Cardiac muscle cell (in vitro differentiated cells and primary cell): ENCODE results near the gene SIGLEC6. TPM values are rescaled to one million over a fixed set of nuclear protein-coding genes. Genes with fewer than 3 reads are reported as not detected.

Experiments used
- DNase-seq, 2 donors: peaks; one replicate each; pipeline versions ENCODE4 v3.0.0 to v3.0.0-alpha.2; 2010 to 2017; ENCODE audit warnings: low read depth in 1 of 2, low spot score in 1 of 2
- H3K27ac ChIP-seq: fragments of 200-600 bp; sonication (generic); 2 replicates; pipeline ENCODE4 v1.5.1; 2016
- H3K27me3 ChIP-seq: fragments of 200-600 bp; sonication (generic); 2 replicates; pipeline ENCODE4 v1.6.0; 2016; ENCODE audit warnings: control low read depth
- H3K36me3 ChIP-seq: fragments of 200-600 bp; sonication (generic); 2 replicates; pipeline ENCODE4 v1.5.1; 2016; ENCODE audit warnings: control low read depth
- H3K4me1 ChIP-seq: fragments of 200-600 bp; sonication (generic); 2 replicates; pipeline ENCODE4 v1.8.1; 2017; ENCODE audit warnings: low read depth, mild to moderate bottlenecking, mixed run types
- H3K4me3 ChIP-seq: fragments of 200-600 bp; sonication (generic); 2 replicates; pipeline ENCODE4 v1.5.1; 2016; ENCODE audit warnings: mild to moderate bottlenecking
- H3K9me3 ChIP-seq: fragments of 200-600 bp; sonication (generic); 2 replicates; pipeline ENCODE4 v1.5.1; 2017; ENCODE audit warnings: low read depth, mild to moderate bottlenecking, control low read depth
- CTCF ChIP-seq: IDR thresholded peaks from 2 replicates; pipeline ENCODE4 v1.5.1; 2012; ENCODE audit warnings: low read depth, mild to moderate bottlenecking, low read length
- polyA plus RNA-seq: library from polyadenylated mRNA; unstranded; fragments of >200 nt; fragmentation: Nextera tagmentation; extraction: Ambion mirVana; gene quantifications from 2 replicates; pipeline ENCODE4 v1.2.1, GENCODE V29; 2016
- total RNA-seq: library from RNA; depleted of rRNA; stranded (reverse); fragments of >200 nt; gene quantifications from 2 replicates; pipeline ENCODE4 v1.2.3, GENCODE V29; 2016

SIGLEC6 gene
- total and polyA plus RNA-seq, 2 experiments from 2014 or later = not detected

DNA sequence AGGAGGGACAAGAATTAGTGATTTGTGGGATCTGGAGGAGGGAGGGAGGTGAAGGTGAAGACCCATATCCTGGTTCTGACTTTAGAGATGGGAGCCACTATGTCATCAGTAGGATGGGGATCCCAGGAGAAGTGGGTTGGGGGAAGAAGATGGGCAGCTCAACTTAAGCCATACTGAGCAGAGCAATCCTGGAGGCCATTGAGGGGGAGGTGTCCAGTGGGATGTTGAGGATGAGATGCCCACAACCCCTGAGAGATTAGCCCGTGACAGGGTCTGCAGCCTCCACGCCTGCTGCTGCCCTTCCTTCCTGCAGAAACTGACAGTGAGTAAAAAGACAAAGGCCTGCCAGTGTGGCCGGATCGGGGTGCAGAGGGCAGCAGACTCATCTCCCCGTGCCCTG, 11.2 kb upstream of the SIGLEC6 start:
- DNase-seq = no peak
- Histone ChIP-seq H3K27ac (no peak overlapping the region), H3K4me3 (no peak overlapping the region), H3K9me3 (no peaks in the 10 kb centered on the region), H3K36me3 (no peaks in the 10 kb centered on the region), H3K4me1 (no peaks in the 10 kb centered on the region), H3K27me3 (no peaks in the 10 kb centered on the region)
- TF ChIP-seq CTCF = no peak

- Histone ChIP-seq H3K4me3 (no peak overlapping the region), H3K9me3 (no peaks in the 10 kb centered on the region), H3K36me3 (no peaks in the 10 kb centered on the region), H3K4me1 (no peaks in the 10 kb centered on the region), H3K27ac (no peak overlapping the region), H3K27me3 (no peaks in the 10 kb centered on the region)
- no peak for DNase-seq
- TF ChIP-seq CTCF = no peak
Measured at GRCh38 chr19:51541458-51542357, 10.2 kb upstream of the SIGLEC6 start.

DNA sequence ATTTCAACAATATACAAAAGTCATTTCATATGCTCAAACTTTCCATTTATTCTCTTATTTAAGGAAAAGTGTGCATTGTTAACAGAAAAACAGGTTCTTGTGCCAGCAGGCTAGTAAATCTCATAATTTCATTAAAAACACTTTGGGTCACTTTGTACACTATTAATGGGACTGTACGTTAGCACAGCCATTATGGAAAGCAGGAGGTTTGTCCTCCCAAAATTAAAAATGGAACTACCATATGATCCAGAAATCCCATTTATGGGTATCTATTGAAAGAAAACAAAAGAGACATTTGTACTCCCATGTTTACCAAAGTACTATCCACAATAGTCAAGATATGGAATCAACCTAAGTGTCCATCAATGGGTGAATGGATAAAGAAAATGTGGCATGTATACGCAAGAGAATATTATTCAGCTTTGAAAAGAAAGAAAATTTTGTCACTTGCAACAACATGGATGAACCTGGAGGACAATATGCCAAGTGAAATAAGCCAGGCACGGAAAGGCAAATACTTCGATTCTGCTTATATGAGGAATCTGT, 8.4 kb upstream of the SIGLEC6 start:
- H3K27me3 ChIP-seq = no peaks in the 10 kb centered on the region
- TF ChIP-seq CTCF = no peak
- no peak for DNase-seq
- no peaks in the 10 kb centered on the region for H3K4me1 ChIP-seq
- H3K27ac ChIP-seq = no peak overlapping the region
- no peak overlapping the region for H3K4me3 ChIP-seq
- no peaks in the 10 kb centered on the region for H3K36me3 ChIP-seq
- no peaks in the 10 kb centered on the region for H3K9me3 ChIP-seq

- no peak for DNase-seq
- no peaks in the 10 kb centered on the region for H3K27me3 ChIP-seq
- TF ChIP-seq CTCF = no peak
Measured at GRCh38 chr19:51535535-51535934, 4.1 kb upstream of the SIGLEC6 start.

DNA sequence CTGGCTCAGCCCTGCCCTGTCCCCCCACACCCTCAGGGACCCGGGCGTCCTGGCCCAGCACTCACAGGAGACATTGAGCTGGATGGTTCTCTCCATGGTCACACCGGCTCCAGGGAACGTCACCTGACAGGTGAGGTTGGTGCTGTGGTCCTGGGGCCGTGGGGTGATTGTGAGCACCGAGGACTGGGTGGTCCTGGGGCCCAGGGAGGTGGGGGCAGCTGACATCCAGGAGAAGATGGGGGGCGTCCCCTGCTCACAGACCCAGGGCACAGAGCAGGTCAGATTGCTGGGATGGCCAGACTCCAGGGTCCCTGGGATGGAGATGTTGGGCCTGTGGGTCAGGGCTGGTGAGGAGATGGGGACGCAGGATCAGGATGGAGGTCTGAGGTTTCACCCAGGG, 854 bp downstream of the SIGLEC6 start:
- no peaks in the 10 kb centered on the region for H3K27me3 ChIP-seq
- H3K9me3 ChIP-seq = no peaks in the 10 kb centered on the region
- H3K4me1 ChIP-seq = no peaks in the 10 kb centered on the region
- no peaks in the 10 kb centered on the region for H3K36me3 ChIP-seq
- H3K27ac ChIP-seq = no peak overlapping the region
- no peak for DNase-seq
- TF ChIP-seq CTCF = no peak
- H3K4me3 ChIP-seq = no peak overlapping the region

More at GRCh38 chr19:51535535-51535934, 4.1 kb upstream of the SIGLEC6 start:
- Histone ChIP-seq H3K4me3 (no peak overlapping the region), H3K36me3 (no peaks in the 10 kb centered on the region), H3K9me3 (no peaks in the 10 kb centered on the region), H3K4me1 (no peaks in the 10 kb centered on the region), H3K27ac (no peak overlapping the region)
